SK-N-SH treated with all-trans-retinoic acid at 6 μM for 48 hours (cell line): ENCODE data around the gene DOCK2.

Experiments used
- ARNTL ChIP-seq: fragments of 450-650 bp; formaldehyde crosslinking; IDR thresholded peaks from 2 replicates; pipeline ENCODE4 v1.5.0; 2020; ENCODE audit warnings: low read depth, mild to moderate bottlenecking, moderate library complexity, borderline replicate concordance
- BACH2 ChIP-seq: fragments of 250-450 bp; sonication (Bioruptor Pico); IDR thresholded peaks from 2 replicates; pipeline ENCODE4 v1.9.0; 2021; ENCODE audit warnings: mild to moderate bottlenecking, borderline replicate concordance
- ISL1 ChIP-seq: fragments of 250-450 bp; sonication (Bioruptor Pico); IDR thresholded peaks from 2 replicates; pipeline ENCODE4 v2.1.2; 2022; ENCODE audit warnings: mild to moderate bottlenecking, moderate library complexity
- PATZ1 ChIP-seq: fragments of 250-450 bp; sonication (Bioruptor Pico); IDR thresholded peaks from 2 replicates; pipeline ENCODE4 v1.8.0; 2020; ENCODE audit warnings: mild to moderate bottlenecking, moderate library complexity, borderline replicate concordance
- POU6F1 ChIP-seq: fragments of 250-450 bp; sonication (Bioruptor Pico); IDR thresholded peaks from 2 replicates; pipeline ENCODE4 v1.8.0; 2021; ENCODE audit warnings: low read depth, mild to moderate bottlenecking, moderate library complexity, borderline replicate concordance
- PPARA ChIP-seq: fragments of 250-450 bp; sonication (Bioruptor Pico); IDR thresholded peaks from 2 replicates; pipeline ENCODE4 v1.5.0; 2020; ENCODE audit warnings: mild to moderate bottlenecking, borderline replicate concordance
- RARB ChIP-seq: fragments of 250-450 bp; sonication (Bioruptor Pico); IDR thresholded peaks from 2 replicates; pipeline ENCODE4 v1.8.0; 2021; ENCODE audit warnings: mild to moderate bottlenecking, moderate library complexity
- SNAI2 ChIP-seq: fragments of 250-450 bp; sonication (Bioruptor Pico); IDR thresholded peaks from 2 replicates; pipeline ENCODE4 v1.5.0; 2020; ENCODE audit warnings: mild to moderate bottlenecking, moderate library complexity
- TCF4 ChIP-seq: fragments of 250-450 bp; sonication (Bioruptor Pico); IDR thresholded peaks from 2 replicates; pipeline ENCODE4 v1.8.0; 2021; ENCODE audit warnings: mild to moderate bottlenecking, moderate library complexity, borderline replicate concordance
- TSHZ2 ChIP-seq: fragments of 250-450 bp; sonication (Bioruptor Pico); IDR thresholded peaks from 2 replicates; pipeline ENCODE4 v1.5.0; 2020; ENCODE audit warnings: mild to moderate bottlenecking, moderate library complexity
- ZC3H10 ChIP-seq: fragments of 250-450 bp; sonication (Bioruptor Pico); IDR thresholded peaks from 2 replicates; pipeline ENCODE4 v1.5.1; 2021; ENCODE audit warnings: mild to moderate bottlenecking, moderate library complexity
- ZFP3 ChIP-seq: fragments of 250-450 bp; sonication (Bioruptor Pico); IDR thresholded peaks from 2 replicates; pipeline ENCODE4 v1.5.0; 2020; ENCODE audit warnings: mild to moderate bottlenecking, moderate library complexity
- ZNF70 ChIP-seq: fragments of 450-650 bp; formaldehyde crosslinking; IDR thresholded peaks from 2 replicates; pipeline ENCODE4 v1.5.0; 2020; ENCODE audit warnings: mild to moderate bottlenecking, moderate library complexity
- ZNF8 ChIP-seq: fragments of 450-650 bp; formaldehyde crosslinking; IDR thresholded peaks from 2 replicates; pipeline ENCODE4 v1.5.0; 2020; ENCODE audit warnings: mild to moderate bottlenecking, moderate library complexity

- TF ChIP-seq ZFP3: no peak
- TF ChIP-seq PATZ1 (CRISPR knock-in tag): no peak
- TF ChIP-seq ARNTL (CRISPR knock-in tag): no peak
- TF ChIP-seq ZNF8: no peak
- TF ChIP-seq ISL1 (CRISPR knock-in tag): no peak
- no peak for TF ChIP-seq SNAI2 (CRISPR knock-in tag)
- no peak for TF ChIP-seq RARB (CRISPR knock-in tag)
- TF ChIP-seq PPARA (CRISPR knock-in tag): no peak
- TF ChIP-seq TSHZ2 (CRISPR knock-in tag): no peak
- no peak for TF ChIP-seq ZC3H10
- TF ChIP-seq ZNF70 (CRISPR knock-in tag): no peak
- TF ChIP-seq POU6F1 (CRISPR knock-in tag): no peak
- no peak for TF ChIP-seq BACH2
- TF ChIP-seq TCF4 (CRISPR knock-in tag): no peak
Observed at GRCh38 chr5:170059221-170059620, 422.1 kb downstream of the DOCK2 start.
